HCT116 (cell line): ENCODE results near the gene MINDY3. TPM values are rescaled to one million over a fixed set of nuclear protein-coding genes. Genes with fewer than 3 reads are reported as not detected.

Experiments
- ATAC-seq: fragments of 200-7000 bp; cut with Tn5 transposase; 2 replicates; pipeline ENCODE4 v1.9.1; 2020; ENCODE audit warnings: mild to moderate bottlenecking, moderate library complexity
- BruUV-seq: library from RNA; stranded (reverse); fragments of 400-500 nt; replicated peaks from 2 replicates; lab custom pipeline; 2021; lab: Mats Ljungman, UMichigan
- CTCF ChIA-PET: fragments of 300-600 bp; sonication (Branson Sonifier 250); formaldehyde crosslinking; loops from one replicate; lab custom pipeline; 2021; ENCODE audit warnings: antibody characterized with exemption; lab: Charles Lee
- POLR2A ChIA-PET: fragments of 300-600, 350-600 bp; sonication (Branson Sonifier 250); formaldehyde crosslinking; loops from one replicate; lab custom pipeline; 2021; ENCODE audit warnings: antibody characterized with exemption; lab: Charles Lee
- RAD21 ChIA-PET, 2 experiments: fragments of 300-600 bp; sonication (Branson Sonifier 250); formaldehyde crosslinking; loops; one replicate each; lab custom pipeline; 2023; ENCODE audit warnings: low total read pairs in 2 of 2; ENCODE audit not compliant: uncharacterized antibody in 2 of 2, unreplicated experiment in 2 of 2, low non-redundant PET in 1 of 2; lab: Charles Lee
- DNase-seq: peaks from one replicate; pipeline ENCODE4 v3.0.0-alpha.2; 2010; ENCODE audit warnings: low read depth, low spot score
- H2AFZ ChIP-seq: fragments of 200-600 bp; shearing (Covaris generic), sonication (generic); 2 replicates; pipeline ENCODE4 v1.6.1; 2017; ENCODE audit warnings: low read depth, mixed run types, mixed read lengths, antibody characterized with exemption, low read length; ENCODE audit not compliant: poor library complexity, severe bottlenecking
- H3K27ac ChIP-seq: 2 replicates; pipeline ENCODE4 v1.5.1; 2012; ENCODE audit warnings: low read depth, low read length
- H3K27me3 ChIP-seq: fragments of 200-600 bp; sonication (generic); 2 replicates; pipeline ENCODE4 v1.6.1; 2016; ENCODE audit warnings: mixed run types, low read length, mixed read lengths; ENCODE audit not compliant: insufficient read depth
- H3K36me3 ChIP-seq, 2 experiments: fragments of 200-500 bp in 1 of 2; fragments of 200-600 bp in 1 of 2; sonication (Bioruptor generic) in 1 of 2; sonication (generic) in 1 of 2; 2 replicates each; pipeline versions ENCODE4 v1.5.1 to v1.6.1; 2014 to 2016; ENCODE audit warnings: low read length in 2 of 2, inconsistent platforms in 1 of 2, mixed read lengths in 1 of 2, mixed run types in 1 of 2; ENCODE audit not compliant: insufficient read depth in 2 of 2, control insufficient read depth in 1 of 2
- H3K4me1 ChIP-seq, 2 experiments: fragments of 200-600 bp in 1 of 2; sonication (generic) in 1 of 2; 2 replicates each; pipeline versions ENCODE4 v1.5.1 to v1.6.1; 2012 to 2017; ENCODE audit warnings: low read length in 2 of 2, inconsistent platforms in 1 of 2, mild to moderate bottlenecking in 1 of 2, mixed read lengths in 1 of 2, mixed run types in 1 of 2, moderate library complexity in 1 of 2; ENCODE audit not compliant: insufficient read depth in 2 of 2, control insufficient read depth in 1 of 2
- H3K4me2 ChIP-seq: fragments of 200-600 bp; sonication (generic); 2 replicates; pipeline ENCODE4 v1.6.1; 2017; ENCODE audit warnings: mixed run types, low read length, mixed read lengths
- H3K4me3 ChIP-seq, 2 experiments: fragments of 200-600 bp in 1 of 2; sonication (generic) in 1 of 2; replicated peaks in 1 of 2; 2 replicates each; pipeline ENCODE4 v1.5.1; 2011 to 2016; ENCODE audit warnings: low read length in 2 of 2, control low read depth in 1 of 2, low read depth in 1 of 2, mild to moderate bottlenecking in 1 of 2, mixed read lengths in 1 of 2, mixed run types in 1 of 2
- H3K79me2 ChIP-seq: fragments of 200-600 bp; sonication (generic); 2 replicates; pipeline ENCODE4 v1.6.1; 2017; ENCODE audit warnings: mild to moderate bottlenecking, mixed run types, low read length, moderate library complexity, mixed read lengths; ENCODE audit not compliant: insufficient read depth
- H3K9ac ChIP-seq: fragments of 200-600 bp; sonication (generic); 2 replicates; pipeline ENCODE4 v1.6.1; 2016; ENCODE audit warnings: low read length, mixed read lengths
- H3K9me2 ChIP-seq: fragments of 200-600 bp; sonication (generic), shearing (Covaris generic); 2 replicates; pipeline ENCODE4 v1.6.1; 2017; ENCODE audit warnings: mixed run types, mild to moderate bottlenecking, moderate library complexity; ENCODE audit not compliant: insufficient read depth
- H3K9me3 ChIP-seq, 2 experiments: fragments of 200-500 bp in 1 of 2; fragments of 200-600 bp in 1 of 2; sonication (Bioruptor generic) in 1 of 2; sonication (generic) in 1 of 2; 2 replicates each; pipeline ENCODE4 v1.6.1; 2014 to 2017; ENCODE audit warnings: low read length in 2 of 2, mixed read lengths in 2 of 2, inconsistent platforms in 1 of 2, low read depth in 1 of 2, mild to moderate bottlenecking in 1 of 2, mixed run types in 1 of 2, moderate library complexity in 1 of 2; ENCODE audit not compliant: control insufficient read depth in 1 of 2, insufficient read depth in 1 of 2
- H4K20me1 ChIP-seq: fragments of 200-600 bp; sonication (generic), shearing (Covaris generic); 2 replicates; pipeline ENCODE4 v1.6.1; 2017; ENCODE audit warnings: mixed run types, mild to moderate bottlenecking, moderate library complexity; ENCODE audit not compliant: insufficient read depth
- CBX3 ChIP-seq: IDR thresholded peaks from 2 replicates; pipeline ENCODE4 v1.6.1; 2012; ENCODE audit warnings: low read depth
- EGR1 ChIP-seq: IDR thresholded peaks from 2 replicates; pipeline ENCODE4 v1.6.1; 2012; ENCODE audit warnings: low read depth
- EZH2 ChIP-seq: fragments of 200-600 bp; sonication (generic); IDR thresholded peaks from 2 replicates; pipeline ENCODE4 v1.6.1; 2017; ENCODE audit warnings: antibody characterized with exemption, mixed run types
- EZH2phosphoT487 ChIP-seq: fragments of 200-600 bp; IDR thresholded peaks from 2 replicates; pipeline ENCODE4 v1.6.1; 2018; ENCODE audit warnings: antibody characterized with exemption, borderline replicate concordance
- POLR2AphosphoS5 ChIP-seq: IDR thresholded peaks from 2 replicates; pipeline ENCODE4 v1.6.1; 2011; ENCODE audit warnings: mild to moderate bottlenecking, low read depth, low read length, moderate library complexity
- RAD21 ChIP-seq: IDR thresholded peaks from 2 replicates; pipeline ENCODE4 v1.6.1; 2012; ENCODE audit warnings: low read depth, mild to moderate bottlenecking
- SIN3A ChIP-seq: IDR thresholded peaks from 2 replicates; pipeline ENCODE4 v1.6.1; 2012; ENCODE audit warnings: low read depth
- SP1 ChIP-seq: IDR thresholded peaks from 2 replicates; pipeline ENCODE4 v1.6.1; 2012; ENCODE audit warnings: low read depth
- SRF ChIP-seq: IDR thresholded peaks from 2 replicates; pipeline ENCODE4 v1.6.1; 2012; ENCODE audit warnings: low read depth
- TCF7L2 ChIP-seq: IDR thresholded peaks from 2 replicates; pipeline ENCODE4 v1.7.0; 2011; ENCODE audit warnings: borderline replicate concordance, inconsistent platforms; ENCODE audit not compliant: insufficient read depth, insufficient read length; ENCODE audit errors: extremely low read depth
- YY1 ChIP-seq: IDR thresholded peaks from 2 replicates; pipeline ENCODE4 v1.6.1; 2011; ENCODE audit warnings: low read length, low read depth, moderate library complexity, mild to moderate bottlenecking; ENCODE audit not compliant: insufficient replicate concordance; ENCODE audit errors: extremely low read depth
- ZBTB33 ChIP-seq: IDR thresholded peaks from 2 replicates; pipeline ENCODE4 v1.6.1; 2011; ENCODE audit warnings: mild to moderate bottlenecking, low read length, moderate library complexity; ENCODE audit not compliant: insufficient replicate concordance; ENCODE audit errors: extremely low read depth
- ZNF274 ChIP-seq: fragments of 200-500 bp; sonication (Bioruptor generic); IDR thresholded peaks from 2 replicates; pipeline ENCODE4 v1.6.1; 2014; ENCODE audit warnings: mild to moderate bottlenecking, low read depth, low read length, inconsistent platforms
- intact Hi-C: fragments of 100-400 bp; cut with micrococcal nuclease; formaldehyde crosslinking; loops from 2 replicates; pipeline ENCODE4 v1.10.0; 2022
- total RNA-seq: library from RNA; stranded (reverse); gene quantifications from one replicate; pipeline ENCODE4 v1.2.1, GENCODE V29; 2021; ENCODE audit not compliant: unreplicated experiment
- TF ChIP-seq, protein P1 (sequence below): IDR thresholded peaks from 2 replicates; pipeline ENCODE4 v1.6.1; 2012; ENCODE audit warnings: low read depth
- TF ChIP-seq, protein P2 (sequence below): IDR thresholded peaks from 2 replicates; pipeline ENCODE4 v1.6.1; 2012

MINDY3 gene
- total RNA-seq, 1 experiment from 2014 or later, result 15.5 TPM

- TF ChIP-seq ZBTB33, result no peak
These were observed 37.0 kb upstream of the MINDY3 start (continued) for GRCh38 chr10:15897287-15897686.

DNA sequence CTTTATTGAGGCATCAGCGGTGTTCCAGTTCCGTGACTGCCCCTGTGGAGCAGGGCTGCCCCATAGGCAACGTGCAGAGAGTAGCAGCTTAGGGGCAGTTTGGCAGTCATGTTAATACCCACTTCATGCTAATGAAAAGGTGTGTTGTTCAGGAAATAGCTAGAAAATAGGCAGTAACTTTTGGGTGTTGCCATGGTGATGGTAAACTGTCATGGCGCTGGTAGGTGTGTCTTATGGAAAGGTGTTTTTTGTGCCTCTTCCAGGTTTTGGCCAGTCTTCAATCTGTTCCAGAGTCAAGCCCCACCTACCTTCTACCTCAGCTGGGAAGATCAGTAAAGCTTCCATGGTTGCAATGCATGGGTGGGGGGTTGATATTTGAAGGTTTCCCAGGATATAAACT, 36.3 kb upstream of the MINDY3 start:
- BruUV-seq, result no TSS peak
- POLR2A ChIA-PET, result no interaction called here
- no peaks in the 10 kb centered on the region for H3K79me2 ChIP-seq
- no peak overlapping the region for H2AFZ ChIP-seq
- H3K27me3 ChIP-seq, result peaks cover 18% of the 10 kb centered on the region; the same call in 1 of the 2 replicates
- no peak overlapping the region for H3K27ac ChIP-seq
- H4K20me1 ChIP-seq, result no peaks in the 10 kb centered on the region
- H3K9me2 ChIP-seq, result no peaks in the 10 kb centered on the region
- no peak overlapping the region for H3K9ac ChIP-seq
- no peaks in the 10 kb centered on the region for H3K9me3 ChIP-seq
- H3K4me3 ChIP-seq, result no peak overlapping the region
- H3K4me1 ChIP-seq, result no peaks in the 10 kb centered on the region
- intact Hi-C loops, result no loop called here
- RAD21 ChIA-PET, result no interaction called here
- no peak overlapping the region for H3K4me2 ChIP-seq
- no peak for ATAC-seq
- H3K36me3 ChIP-seq, result no peaks in the 10 kb centered on the region
- CTCF ChIA-PET, result no interaction called here
- no peak for DNase-seq
- TF ChIP-seq EZH2 (no peak), EGR1 (no peak), ZNF274 (no peak), YY1 (no peak), POLR2AphosphoS5 (no peak), TCF7L2 (no peak), SIN3A (no peak), SRF (no peak), ZBTB33 (no peak), RAD21 (no peak), EZH2phosphoT487 (no peak), SP1 (no peak), CBX3 (no peak)
- TF ChIP-seq, protein P1, sequence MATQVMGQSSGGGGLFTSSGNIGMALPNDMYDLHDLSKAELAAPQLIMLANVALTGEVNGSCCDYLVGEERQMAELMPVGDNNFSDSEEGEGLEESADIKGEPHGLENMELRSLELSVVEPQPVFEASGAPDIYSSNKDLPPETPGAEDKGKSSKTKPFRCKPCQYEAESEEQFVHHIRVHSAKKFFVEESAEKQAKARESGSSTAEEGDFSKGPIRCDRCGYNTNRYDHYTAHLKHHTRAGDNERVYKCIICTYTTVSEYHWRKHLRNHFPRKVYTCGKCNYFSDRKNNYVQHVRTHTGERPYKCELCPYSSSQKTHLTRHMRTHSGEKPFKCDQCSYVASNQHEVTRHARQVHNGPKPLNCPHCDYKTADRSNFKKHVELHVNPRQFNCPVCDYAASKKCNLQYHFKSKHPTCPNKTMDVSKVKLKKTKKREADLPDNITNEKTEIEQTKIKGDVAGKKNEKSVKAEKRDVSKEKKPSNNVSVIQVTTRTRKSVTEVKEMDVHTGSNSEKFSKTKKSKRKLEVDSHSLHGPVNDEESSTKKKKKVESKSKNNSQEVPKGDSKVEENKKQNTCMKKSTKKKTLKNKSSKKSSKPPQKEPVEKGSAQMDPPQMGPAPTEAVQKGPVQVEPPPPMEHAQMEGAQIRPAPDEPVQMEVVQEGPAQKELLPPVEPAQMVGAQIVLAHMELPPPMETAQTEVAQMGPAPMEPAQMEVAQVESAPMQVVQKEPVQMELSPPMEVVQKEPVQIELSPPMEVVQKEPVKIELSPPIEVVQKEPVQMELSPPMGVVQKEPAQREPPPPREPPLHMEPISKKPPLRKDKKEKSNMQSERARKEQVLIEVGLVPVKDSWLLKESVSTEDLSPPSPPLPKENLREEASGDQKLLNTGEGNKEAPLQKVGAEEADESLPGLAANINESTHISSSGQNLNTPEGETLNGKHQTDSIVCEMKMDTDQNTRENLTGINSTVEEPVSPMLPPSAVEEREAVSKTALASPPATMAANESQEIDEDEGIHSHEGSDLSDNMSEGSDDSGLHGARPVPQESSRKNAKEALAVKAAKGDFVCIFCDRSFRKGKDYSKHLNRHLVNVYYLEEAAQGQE, result no peak
- TF ChIP-seq, protein P2, sequence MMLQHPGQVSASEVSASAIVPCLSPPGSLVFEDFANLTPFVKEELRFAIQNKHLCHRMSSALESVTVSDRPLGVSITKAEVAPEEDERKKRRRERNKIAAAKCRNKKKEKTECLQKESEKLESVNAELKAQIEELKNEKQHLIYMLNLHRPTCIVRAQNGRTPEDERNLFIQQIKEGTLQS, result no peak
